Measurements from ENCODE around the gene PCDHB12. TPM values are rescaled to one million over a fixed set of nuclear protein-coding genes. Genes with fewer than 3 reads are reported as not detected.
"Not testable (repeated sequence)": the region's sequence is repeated elsewhere in the genome, so short reads cannot be mapped to it uniquely, and the experiment has no call there.

Gene PCDHB12
- total RNA-seq (2014; rRNA removed; shearing (Covaris generic)) = 4.5 and 4.7 TPM in 2 replicates

DNA sequence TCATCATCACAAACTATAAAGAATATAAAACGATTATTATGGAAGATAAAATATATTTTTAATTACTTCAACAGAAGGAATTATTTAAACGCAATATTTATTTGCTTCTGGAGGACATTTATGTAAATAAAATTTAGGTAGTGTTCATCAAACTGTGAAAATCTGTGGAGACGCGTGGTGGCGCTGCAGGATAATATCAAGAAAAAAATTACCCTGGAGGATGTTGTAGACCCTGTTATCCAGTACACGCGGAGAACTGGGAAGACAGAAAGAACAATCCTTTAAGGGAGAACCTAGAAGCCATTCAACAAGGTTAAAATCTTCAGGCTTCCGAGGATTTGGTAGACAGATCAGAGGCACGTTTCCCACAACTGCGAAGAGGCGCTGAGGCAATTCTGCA is at the start of gene PCDHB12:
TSS of gene PCDHB12 (plus strand) at position 242 of the 400 bp plus-strand sequence. CDS start 189 bp downstream, outside the sequence.
- Histone ChIP-seq H3K4me3 (peak within 1 kb of the TSS; percentile 57), H3K27ac (peak within 1 kb of the TSS; percentile 48), H3K4me1 (no peaks in the 10 kb centered on the region), H3K36me3 (no peaks in the 10 kb centered on the region; the same call in none of the 2 replicates), H3K9me3 (replicated peaks) (peaks cover 8% of the 10 kb centered on the region), H3K27me3 (no peaks in the 10 kb centered on the region)
- DNase-seq = peak in 1 of 2 experiments; percentile 55

DNA sequence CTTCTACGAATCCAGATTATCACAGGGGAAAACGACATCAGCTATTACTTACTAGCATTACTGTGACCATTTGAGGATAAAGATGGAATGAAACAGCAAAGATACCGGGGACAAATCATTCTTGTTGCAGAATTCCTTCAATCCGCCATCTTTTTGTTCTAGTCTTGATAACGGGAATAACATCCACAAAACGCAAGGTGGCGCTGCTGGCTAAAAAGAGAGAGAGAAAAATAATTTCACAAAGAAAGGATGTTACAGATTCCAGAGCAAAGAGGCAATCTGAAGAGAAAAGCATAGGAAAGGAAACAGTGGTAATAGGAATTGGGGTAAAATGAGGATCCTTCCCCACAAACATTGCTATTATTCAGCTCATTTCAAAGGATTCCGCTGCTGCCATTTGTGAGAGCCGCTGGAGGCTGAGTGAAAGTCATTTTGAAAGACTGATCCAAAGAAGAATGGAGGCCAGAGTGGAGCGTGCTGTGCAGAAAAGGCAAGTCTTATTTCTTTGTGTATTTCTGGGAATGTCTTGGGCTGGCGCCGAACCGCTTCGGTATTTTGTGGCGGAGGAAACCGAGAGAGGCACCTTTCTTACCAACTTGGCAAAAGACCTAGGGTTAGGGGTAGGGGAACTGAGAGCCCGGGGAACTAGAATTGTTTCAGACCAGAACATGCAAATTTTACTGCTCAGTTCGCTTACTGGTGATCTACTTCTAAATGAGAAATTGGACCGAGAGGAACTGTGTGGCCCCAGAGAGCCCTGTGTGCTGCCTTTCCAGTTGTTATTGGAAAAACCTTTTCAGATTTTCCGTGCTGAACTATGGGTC is 35.9 kb upstream of the PCDHB12 start, which contains the start of gene PCDHB7:
TSS of gene PCDHB7 (plus strand) at position 264 of the 824 bp plus-strand sequence. CDS start at position 456, 192 bp downstream.
- Histone ChIP-seq H3K4me3 (peak within 1 kb of the TSS; percentile 48), H3K9me3 (replicated peaks) (0 out of 2 replicates have a peak, but pooled peaks cover 4% of the 10 kb centered on the region), H3K36me3 (no peaks in the 10 kb centered on the region; the same call in 1 of the 2 replicates), H3K27me3 (no peaks in the 10 kb centered on the region), H3K27ac (no peak within 1 kb of the TSS), H3K4me1 (peaks cover 3% of the 10 kb centered on the region)
- peak; percentile 52 to 76 for DNase-seq

DNA sequence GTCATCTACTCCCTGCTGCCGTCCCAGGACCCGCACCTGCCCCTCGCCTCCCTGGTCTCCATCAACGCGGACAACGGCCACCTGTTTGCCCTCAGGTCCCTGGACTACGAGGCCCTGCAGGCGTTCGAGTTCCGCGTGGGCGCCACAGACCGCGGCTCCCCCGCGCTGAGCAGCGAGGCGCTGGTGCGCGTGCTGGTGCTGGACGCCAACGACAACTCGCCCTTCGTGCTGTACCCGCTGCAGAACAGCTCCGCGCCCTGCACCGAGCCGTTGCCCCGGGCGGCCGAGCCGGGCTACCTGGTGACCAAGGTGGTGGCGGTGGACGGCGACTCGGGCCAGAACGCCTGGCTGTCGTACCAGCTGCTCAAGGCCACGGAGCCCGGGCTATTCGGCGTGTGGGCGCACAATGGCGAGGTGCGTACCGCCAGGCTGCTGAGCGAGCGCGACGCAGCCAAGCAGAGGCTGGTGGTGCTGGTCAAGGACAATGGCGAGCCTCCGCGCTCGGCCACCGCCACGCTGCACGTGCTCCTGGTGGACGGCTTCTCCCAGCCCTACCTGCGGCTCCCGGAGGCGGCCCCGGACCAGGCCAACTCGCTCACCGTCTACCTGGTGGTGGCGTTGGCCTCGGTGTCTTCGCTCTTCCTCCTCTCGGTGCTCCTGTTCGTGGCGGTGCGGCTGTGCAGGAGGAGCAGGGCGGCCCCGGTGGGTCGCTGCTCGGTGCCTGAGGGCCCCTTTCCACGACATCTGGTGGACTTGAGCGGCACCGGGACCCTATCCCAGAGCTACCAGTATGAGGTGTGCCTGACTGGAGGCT is 34.0 kb upstream of the PCDHB12 start:
- not testable (repeated sequence) for H3K4me3 ChIP-seq

DNA sequence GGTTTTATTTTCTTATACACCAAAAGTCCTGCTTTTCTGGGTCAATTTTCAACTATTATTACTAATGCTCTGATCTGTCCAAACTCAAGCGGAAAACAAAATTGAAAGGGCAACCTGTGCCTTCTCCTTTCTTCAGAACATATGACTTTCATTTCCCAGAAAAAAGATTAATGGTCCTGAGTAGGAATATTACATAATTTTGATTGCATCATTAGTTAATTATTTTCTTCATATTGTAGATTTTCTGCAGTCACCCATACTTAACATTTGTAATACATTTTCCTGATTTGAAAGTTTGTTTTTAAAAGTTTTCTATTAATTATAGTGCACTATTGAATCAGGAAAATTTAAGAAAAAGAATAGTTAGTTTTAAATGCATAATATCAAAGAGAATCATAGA is 32.6 kb upstream of the PCDHB12 start:
- Histone ChIP-seq H3K27ac (no peak overlapping the region), H3K4me1 (peaks cover 3% of the 10 kb centered on the region), H3K9me3 (replicated peaks) (peaks cover 16% of the 10 kb centered on the region; the same call in 1 of the 2 replicates), H3K4me3 (no peak overlapping the region), H3K27me3 (no peaks in the 10 kb centered on the region), H3K36me3 (peaks cover 5% of the 10 kb centered on the region)
- no peak for DNase-seq

More for the DNA sequence above, 34.0 kb upstream of the PCDHB12 start:
- not testable (repeated sequence) for H3K4me1 ChIP-seq; DNase-seq; H3K9me3 ChIP-seq (replicated peaks); H3K36me3 ChIP-seq; H3K27ac ChIP-seq; H3K27me3 ChIP-seq

DNA sequence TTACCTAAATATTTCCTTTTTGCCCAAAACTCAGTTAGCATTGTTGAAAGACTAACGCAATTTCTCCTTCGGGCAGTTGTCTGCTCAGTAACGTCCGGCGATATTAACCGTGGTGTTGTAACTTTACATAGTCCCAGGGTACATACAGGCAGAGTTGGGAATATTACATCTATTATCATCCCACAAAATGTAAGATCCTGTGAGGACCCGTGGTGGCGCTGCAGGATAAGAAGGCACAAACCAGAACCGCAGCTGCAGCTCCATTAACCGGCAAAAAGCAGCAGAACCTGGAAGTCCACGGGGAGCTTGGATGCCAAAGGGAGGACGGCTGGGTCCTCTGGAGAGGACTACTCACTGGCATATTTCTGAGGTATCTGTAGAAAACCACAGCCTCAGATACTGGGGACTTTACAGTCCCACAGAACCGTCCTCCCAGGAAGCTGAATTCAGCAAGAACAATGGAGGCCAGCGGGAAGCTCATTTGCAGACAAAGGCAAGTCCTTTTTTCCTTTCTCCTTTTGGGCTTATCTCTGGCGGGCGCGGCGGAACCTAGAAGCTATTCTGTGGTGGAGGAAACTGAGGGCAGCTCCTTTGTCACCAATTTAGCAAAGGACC is 30.8 kb upstream of the PCDHB12 start, which contains the start of gene PCDHB8:
TSS of gene PCDHB8 (plus strand) at position 214 of the 615 bp plus-strand sequence. CDS start at position 459, 245 bp downstream.
- Histone ChIP-seq H3K4me3 (peak within 1 kb of the TSS; percentile 59), H3K9me3 (replicated peaks) (peaks cover 12% of the 10 kb centered on the region; the same call in 1 of the 2 replicates), H3K36me3 (peaks cover 18% of the 10 kb centered on the region)
- peak; percentile 47 to 71 for DNase-seq
- H3K27me3 ChIP-seq, H3K27ac ChIP-seq, H3K4me1 ChIP-seq: not testable (repeated sequence)

DNA sequence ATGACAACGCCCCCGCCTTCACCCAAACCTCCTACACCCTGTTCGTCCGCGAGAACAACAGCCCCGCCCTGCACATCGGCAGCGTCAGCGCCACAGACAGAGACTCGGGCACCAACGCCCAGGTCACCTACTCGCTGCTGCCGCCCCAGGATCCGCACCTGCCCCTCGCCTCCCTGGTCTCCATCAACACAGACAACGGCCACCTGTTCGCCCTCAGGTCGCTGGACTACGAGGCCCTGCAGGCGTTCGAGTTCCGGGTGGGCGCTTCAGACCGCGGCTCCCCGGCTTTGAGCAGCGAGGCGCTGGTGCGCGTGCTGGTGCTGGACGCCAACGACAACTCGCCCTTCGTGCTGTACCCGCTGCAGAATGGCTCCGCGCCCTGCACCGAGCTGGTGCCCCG is 29.1 kb upstream of the PCDHB12 start:
- not testable (repeated sequence) for H3K27ac ChIP-seq, H3K4me3 ChIP-seq, H3K27me3 ChIP-seq, DNase-seq, H3K4me1 ChIP-seq
- Histone ChIP-seq H3K36me3 (peaks cover 28% of the 10 kb centered on the region), H3K9me3 (replicated peaks) (peaks cover 12% of the 10 kb centered on the region; the same call in 1 of the 2 replicates)

DNA sequence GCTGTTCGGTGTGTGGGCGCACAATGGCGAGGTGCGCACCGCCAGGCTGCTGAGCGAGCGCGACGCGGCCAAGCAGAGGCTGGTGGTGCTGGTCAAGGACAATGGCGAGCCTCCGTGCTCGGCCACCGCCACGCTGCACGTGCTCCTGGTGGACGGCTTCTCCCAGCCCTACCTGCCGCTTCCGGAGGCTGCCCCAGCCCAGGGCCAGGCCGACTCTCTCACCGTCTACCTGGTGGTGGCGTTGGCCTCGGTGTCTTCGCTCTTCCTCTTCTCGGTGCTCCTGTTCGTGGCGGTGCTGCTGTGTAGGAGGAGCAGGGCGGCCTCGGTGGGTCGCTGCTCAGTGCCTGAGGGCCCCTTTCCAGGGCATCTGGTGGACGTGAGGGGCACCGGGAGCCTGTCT is 28.6 kb upstream of the PCDHB12 start:
- not testable (repeated sequence) for H3K4me1 ChIP-seq, DNase-seq, H3K27ac ChIP-seq, H3K27me3 ChIP-seq, H3K4me3 ChIP-seq
- Histone ChIP-seq H3K36me3 (peaks cover 30% of the 10 kb centered on the region), H3K9me3 (replicated peaks) (peaks cover 12% of the 10 kb centered on the region; the same call in 1 of the 2 replicates)

DNA sequence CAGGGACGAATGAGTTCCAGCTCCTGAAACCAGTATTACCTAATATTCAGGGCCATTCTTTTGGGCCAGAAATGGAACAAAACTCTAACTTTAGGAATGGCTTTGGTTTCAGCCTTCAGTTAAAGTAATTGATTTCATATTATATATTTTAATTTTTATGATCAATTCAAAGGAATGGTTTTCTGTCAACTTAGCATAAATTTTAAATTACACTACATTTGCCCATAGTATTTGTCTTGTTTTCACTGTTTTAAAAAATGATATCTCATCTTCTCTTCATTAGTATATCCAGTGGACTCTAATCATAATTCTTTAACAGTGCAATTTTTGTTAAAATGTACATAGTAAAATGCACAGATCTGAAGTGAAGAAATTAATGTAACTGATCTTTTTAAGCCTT is 28.2 kb upstream of the PCDHB12 start:
- H3K4me1 ChIP-seq = peaks cover 3% of the 10 kb centered on the region
- H3K27me3 ChIP-seq = no peaks in the 10 kb centered on the region
- H3K27ac ChIP-seq = no peak overlapping the region
- peaks cover 32% of the 10 kb centered on the region for H3K36me3 ChIP-seq
- H3K9me3 ChIP-seq (replicated peaks) = peaks cover 12% of the 10 kb centered on the region; the same call in 1 of the 2 replicates
- no peak overlapping the region for H3K4me3 ChIP-seq
- no peak for DNase-seq

DNA sequence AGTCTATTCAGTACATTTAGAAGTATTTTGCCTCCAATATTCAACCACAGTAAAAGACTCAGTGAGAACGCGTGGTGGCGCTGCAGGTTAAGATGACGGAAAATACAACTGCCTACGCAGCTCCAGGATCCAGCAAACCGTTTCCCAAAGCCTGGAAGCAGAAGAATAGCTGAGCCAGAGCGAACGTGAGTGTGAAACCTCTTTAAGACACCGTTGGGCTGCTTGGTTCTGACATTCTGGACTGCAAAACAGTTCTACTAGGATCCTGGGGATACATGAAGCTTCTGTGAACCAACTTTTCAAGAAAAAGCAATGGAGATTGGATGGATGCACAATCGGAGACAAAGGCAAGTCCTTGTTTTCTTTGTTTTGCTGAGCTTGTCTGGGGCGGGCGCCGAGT is 26.3 kb upstream of the PCDHB12 start, which contains the start of gene PCDHB16:
TSS of gene PCDHB16 (plus strand) at position 140 of the 400 bp plus-strand sequence. CDS start at position 313, 173 bp downstream.
- H3K4me3 ChIP-seq = no peak within 1 kb of the TSS
- peaks cover under 1% of the 10 kb centered on the region for H3K4me1 ChIP-seq
- peaks cover 12% of the 10 kb centered on the region; the same call in 1 of the 2 replicates for H3K9me3 ChIP-seq (replicated peaks)
- H3K36me3 ChIP-seq = peaks cover 32% of the 10 kb centered on the region
- H3K27ac ChIP-seq = no peak within 1 kb of the TSS
- no peaks in the 10 kb centered on the region for H3K27me3 ChIP-seq
- no peak for DNase-seq

DNA sequence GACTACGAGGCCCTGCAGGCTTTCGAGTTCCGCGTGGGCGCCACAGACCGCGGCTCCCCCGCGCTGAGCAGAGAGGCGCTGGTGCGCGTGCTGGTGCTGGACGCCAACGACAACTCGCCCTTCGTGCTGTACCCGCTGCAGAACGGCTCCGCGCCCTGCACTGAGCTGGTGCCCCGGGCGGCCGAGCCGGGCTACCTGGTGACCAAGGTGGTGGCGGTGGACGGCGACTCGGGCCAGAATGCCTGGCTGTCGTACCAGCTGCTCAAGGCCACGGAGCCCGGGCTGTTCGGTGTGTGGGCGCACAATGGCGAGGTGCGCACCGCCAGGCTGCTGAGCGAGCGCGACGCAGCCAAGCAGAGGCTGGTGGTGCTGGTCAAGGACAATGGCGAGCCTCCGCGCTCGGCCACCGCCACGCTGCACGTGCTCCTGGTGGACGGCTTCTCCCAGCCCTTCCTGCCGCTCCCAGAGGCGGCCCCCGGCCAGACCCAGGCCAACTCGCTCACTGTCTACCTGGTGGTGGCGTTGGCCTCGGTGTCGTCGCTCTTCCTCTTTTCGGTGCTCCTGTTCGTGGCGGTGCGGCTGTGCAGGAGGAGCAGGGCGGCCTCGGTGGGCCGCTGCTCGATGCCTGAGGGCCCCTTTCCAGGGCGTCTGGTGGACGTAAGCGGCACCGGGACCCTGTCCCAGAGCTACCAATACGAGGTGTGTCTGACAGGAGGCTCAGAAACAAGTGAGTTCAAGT is 24.2 kb upstream of the PCDHB12 start:
- not testable (repeated sequence) for DNase-seq; H3K4me1 ChIP-seq; H3K9me3 ChIP-seq (replicated peaks); H3K4me3 ChIP-seq; H3K27me3 ChIP-seq; H3K27ac ChIP-seq
- peaks cover 28% of the 10 kb centered on the region for H3K36me3 ChIP-seq

DNA sequence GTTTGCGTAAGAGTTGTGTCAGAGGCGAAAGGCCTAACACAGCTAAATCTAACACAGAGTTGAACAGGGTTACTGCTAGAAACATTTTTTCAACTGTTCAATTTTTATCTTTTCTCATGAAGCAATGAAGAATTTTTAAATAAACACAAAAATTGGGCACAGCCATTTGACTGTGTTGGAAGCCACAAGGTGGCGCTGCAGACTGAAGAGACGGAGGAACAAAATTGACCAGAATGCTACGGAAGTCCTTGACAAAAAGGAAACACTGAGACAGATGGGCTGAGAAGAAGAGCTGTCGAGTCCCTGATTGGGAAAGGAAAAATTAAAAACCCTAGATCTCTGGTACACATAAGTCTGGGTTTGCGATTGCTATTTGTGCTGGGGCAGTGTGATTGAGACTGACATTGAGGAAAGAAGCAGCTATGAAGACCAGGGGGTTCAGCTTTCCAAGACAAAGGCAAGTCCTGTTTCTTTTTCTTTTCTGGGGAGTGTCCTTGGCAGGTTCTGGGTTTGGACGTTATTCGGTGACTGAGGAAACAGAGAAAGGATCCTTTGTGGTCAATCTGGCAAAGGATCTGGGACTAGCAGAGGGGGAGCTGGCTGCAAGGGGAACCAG is 21.5 kb upstream of the PCDHB12 start, which contains the start of gene PCDHB9:
TSS of gene PCDHB9 (plus strand) at position 265 of the 616 bp plus-strand sequence. CDS start at position 423, 158 bp downstream.
- Histone ChIP-seq H3K27me3 (no peaks in the 10 kb centered on the region), H3K36me3 (peaks cover 21% of the 10 kb centered on the region), H3K27ac (peak within 1 kb of the TSS; percentile 41; the same call in 1 of the 2 replicates), H3K4me3 (peak within 1 kb of the TSS; percentile 55), H3K4me1 (no peaks in the 10 kb centered on the region), H3K9me3 (replicated peaks) (no peaks in the 10 kb centered on the region; the same call in 1 of the 2 replicates)
- peak; percentile 46 to 67 for DNase-seq

DNA sequence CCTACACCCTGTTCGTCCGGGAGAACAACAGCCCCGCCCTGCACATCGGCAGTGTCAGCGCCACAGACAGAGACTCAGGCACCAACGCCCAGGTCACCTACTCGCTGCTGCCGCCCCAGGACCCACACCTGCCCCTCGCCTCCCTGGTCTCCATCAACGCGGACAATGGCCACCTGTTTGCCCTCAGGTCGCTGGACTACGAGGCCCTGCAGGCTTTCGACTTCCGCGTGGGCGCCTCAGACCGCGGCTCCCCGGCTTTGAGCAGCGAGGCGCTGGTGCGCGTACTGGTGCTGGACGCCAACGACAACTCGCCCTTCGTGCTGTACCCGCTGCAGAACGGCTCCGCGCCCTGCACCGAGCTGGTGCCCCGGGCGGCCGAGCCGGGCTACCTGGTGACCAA is 19.8 kb upstream of the PCDHB12 start:
- not testable (repeated sequence) for H3K36me3 ChIP-seq; H3K27ac ChIP-seq; H3K27me3 ChIP-seq; H3K9me3 ChIP-seq (replicated peaks); DNase-seq; H3K4me3 ChIP-seq; H3K4me1 ChIP-seq

DNA sequence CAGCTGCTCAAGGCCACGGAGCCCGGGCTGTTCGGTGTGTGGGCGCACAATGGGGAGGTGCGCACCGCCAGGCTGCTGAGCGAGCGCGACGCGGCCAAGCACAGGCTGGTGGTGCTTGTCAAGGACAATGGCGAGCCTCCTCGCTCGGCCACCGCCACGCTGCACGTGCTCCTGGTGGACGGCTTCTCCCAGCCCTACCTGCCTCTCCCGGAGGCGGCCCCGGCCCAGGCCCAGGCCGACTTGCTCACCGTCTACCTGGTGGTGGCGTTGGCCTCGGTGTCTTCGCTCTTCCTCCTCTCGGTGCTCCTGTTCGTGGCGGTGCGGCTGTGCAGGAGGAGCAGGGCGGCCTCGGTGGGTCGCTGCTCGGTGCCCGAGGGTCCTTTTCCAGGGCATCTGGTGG is 19.4 kb upstream of the PCDHB12 start:
- not testable (repeated sequence) for H3K4me3 ChIP-seq; DNase-seq; H3K27ac ChIP-seq; H3K27me3 ChIP-seq; H3K4me1 ChIP-seq; H3K36me3 ChIP-seq; H3K9me3 ChIP-seq (replicated peaks)

Measured in SJCRH30 (cell line).